Measurements from ENCODE around the gene DGKH.

DNA sequence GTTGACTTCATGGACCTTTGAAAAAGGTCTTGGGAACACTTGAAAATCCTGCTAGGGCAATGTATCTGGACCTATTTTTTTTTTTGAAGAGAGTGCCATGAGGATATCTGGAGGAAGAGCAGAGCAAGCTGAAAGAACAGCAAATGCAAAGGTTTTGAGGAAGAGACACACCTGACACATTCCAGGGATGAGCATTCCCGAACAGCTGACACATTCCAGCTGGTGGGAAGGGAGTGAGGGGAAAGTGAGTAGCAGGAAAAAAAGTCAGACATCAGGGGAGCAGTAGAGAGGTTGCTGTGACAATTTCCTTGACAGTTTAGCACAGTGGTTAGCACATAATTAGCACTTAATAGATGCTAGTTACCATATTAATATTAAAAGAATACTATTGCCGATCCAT, 14.7 kb downstream of the DGKH start:
- TF ChIP-seq CTCF (IDR thresholded peaks at IDR 0.05; ENCODE audit: low read depth, low read length) (no peak), EZH2phosphoT487 (IDR thresholded peaks at IDR 0.05; ENCODE audit: low read depth) (no peak)
